Inflammatory macrophage (primary cell): ENCODE results near the gene CADPS.

Source experiments
- DNase-seq, 2 donors: peaks; one replicate each; pipeline ENCODE4 v3.0.0-alpha.2; 2020 to 2022
- total RNA-seq, 18 experiments: gene quantifications; one replicate each; lab custom pipeline; 2026; ENCODE audit warnings: mixed read lengths in 6 of 18, inconsistent platforms in 2 of 18; lab: John Stamatoyannopoulos, UW

The CADPS gene
- 0 to 0.43 (median 0.06) reads per million in 18 experiments for total RNA-seq

DNA sequence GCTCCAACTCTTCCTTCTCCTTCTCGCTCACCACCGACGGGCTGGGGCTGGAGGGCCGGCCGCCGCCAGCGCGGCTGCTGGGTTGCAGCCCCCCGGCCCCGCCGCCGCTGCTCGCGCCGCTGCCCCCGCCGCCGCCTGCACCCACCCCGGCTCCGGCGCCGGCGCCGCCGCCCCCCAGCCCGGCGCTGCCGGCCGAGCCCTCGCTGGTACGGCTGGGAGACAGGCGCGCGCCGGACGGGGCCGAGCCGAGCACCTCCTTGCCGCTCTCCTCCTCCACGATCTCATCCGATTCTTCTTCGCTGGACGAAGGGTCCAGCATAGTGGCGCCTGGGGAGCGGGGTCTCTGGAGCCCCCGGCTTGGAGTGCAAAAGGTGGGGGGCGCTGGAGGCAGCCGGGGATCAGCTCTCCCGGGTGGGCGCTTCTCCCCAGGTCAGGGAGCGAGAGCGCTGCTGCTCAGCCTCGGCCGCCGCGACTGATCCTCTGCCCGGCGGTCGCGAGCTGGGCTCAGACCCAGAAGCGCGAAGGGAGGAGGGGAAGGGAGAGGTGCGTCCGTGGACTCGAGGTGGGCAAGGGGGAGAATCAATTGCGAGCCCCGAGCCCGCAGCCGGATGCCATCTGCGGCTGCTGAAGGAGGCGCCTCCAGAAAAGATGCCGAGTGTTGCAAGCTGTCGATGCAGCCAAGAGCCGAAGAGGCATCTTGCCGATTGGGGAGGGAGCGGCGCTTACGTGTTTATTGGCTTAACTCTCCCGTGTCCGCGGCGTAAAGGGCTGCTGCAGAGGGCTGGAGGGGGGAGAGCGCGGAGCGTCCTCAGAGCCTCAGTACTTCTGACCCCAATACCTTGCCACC is at the start of gene CADPS:
TSS of gene CADPS (minus strand) at position 706 of the 847 bp plus-strand sequence. CDS start at position 319, 387 bp downstream.
- DNase-seq = no peak

DNA sequence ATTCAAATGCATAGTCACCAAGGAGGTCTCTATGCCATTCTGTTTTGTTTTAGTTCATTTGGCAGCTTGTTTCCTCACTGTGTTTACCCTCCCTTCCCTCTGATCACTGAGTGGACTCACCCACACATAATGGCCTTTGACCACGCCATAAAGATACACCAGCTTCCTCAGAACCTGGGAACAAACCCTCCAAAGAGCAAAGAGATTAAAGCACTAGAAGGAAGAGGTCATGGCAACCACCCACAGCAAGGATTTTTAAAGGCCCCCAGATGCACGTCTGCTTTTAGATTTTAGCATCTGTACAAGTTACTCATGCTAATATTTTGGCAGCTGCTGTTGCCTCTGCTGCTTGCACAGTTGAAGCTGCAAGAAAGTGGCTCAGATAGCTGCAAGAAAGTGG is 47.9 kb upstream of the CADPS start:
- DNase-seq = no peak

- DNase-seq = no peak
Measured at GRCh38 chr3:62922326-62922725, 47.1 kb upstream of the CADPS start.

DNA sequence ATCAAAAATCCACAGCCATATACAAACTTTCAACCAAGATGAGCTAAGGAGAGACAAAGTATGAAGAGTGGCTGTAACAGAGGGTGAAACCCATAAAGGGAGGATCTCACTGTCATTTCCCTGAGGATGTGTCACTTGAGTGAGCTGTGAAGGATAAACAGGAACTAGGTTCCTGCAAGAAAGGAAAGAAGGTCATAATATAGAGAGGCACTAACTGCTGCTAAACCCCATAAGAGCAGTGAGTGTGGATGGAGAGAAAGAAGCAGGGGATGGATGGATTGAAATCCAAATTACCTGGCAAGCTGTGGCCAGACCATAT is 45.2 kb upstream of the CADPS start:
- DNase-seq = no peak

- no peak for DNase-seq
Measured at GRCh38 chr3:62919784-62920465, 44.7 kb upstream of the CADPS start.

DNA sequence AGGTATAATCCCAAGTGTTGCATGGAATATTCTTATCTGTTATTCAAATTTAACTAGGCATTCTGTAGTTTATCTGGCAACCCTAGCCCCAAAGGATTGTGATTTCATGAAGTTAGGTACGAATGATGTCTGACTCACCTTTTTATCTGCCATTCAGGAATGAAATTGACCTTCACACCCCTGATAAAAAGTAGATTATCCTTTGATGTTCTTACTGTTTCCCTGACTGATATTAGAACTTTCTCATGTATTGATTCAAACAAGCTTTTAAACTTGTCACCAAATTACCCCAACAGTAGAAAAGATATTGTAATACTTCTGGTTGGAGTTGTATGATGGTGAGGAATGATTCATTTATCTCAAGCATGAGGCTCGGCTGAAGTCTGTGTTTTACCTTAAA is 43.6 kb upstream of the CADPS start:
- DNase-seq = no peak

GRCh38 chr3:62918131-62918530 is 42.9 kb upstream of the CADPS start:
- DNase-seq = no peak

DNA sequence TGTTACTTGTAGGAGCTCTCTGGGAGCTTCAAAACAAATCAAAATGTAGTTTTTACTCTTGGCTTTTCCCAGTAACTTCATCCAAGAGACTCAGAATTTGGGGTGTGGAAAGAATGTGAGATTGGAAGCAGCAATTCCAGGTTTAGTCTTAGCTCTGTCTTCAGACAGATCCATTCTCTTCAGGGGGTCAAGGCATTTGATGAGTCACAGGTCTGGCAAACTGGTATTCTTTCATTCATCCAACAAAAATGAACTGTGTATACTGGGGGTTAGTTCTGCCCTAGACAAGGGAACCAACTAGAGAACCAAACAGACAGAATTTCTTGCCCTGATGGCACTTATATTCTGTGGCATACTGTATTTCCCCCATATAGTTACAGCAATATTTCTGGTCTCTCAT is 36.3 kb upstream of the CADPS start:
- DNase-seq = no peak

DNA sequence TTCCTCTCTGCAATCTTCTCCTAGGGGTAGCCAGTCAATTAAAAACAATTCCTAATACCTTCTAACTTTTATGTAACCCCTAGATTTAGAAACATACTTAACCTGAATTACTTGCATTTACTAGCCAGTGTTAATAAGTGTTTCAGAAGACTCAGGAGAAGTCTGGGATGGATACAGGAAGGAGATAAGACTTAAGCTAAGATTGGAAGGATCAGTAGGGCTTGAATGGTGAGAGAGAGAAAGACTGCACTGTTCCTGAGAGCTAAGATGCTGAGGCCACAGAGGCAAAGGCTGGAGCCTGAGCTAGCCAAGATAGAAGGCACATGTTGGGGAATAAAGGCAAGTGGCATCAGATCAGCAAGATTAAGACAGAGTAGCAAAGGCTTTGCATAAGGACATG is 30.1 kb upstream of the CADPS start:
- DNase-seq = no peak

DNA sequence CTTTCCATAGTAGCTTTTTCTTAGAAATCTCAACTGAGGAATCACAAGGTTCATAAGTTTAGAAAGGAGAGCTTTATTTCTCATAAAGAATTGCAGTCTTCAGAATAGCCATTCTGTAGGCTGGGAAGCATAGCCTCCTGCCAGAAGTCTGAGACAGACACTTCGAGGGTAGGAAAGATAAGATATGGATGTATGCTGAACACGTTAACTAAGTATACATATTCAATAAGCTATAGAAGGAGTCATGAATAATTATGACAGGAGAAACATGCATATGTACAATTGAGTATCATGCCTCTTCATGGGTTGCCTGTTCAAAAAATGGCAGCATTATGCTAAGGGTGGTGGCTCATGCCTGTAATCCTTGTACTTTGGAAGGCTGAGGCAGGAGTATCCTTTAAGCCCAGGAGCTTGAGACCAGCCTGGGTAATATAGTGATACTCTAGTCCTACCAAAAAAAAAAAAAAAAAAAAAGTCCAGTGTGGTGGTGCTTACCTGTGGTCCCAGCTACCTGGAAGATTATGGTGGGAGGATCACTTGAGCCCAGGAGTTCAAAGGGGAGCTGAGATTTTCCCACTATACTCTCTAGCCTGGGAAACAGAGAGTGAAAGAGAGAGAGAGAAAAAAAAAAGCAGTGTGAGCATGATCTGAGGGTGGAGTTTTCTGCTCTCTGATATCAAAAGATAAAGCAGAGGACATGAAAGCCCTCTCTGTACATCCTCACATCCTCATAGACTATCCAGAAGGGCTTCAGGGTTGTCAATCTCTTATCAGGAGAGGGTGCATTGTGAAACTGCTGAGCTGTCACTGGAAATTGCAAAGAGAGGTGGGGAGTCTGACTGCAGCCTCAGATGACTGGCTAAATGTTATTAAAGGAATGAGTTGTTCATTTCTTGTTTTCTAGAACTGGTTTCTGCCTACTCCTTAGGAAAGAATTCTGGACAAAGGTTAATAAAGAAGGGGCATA is 23.6 kb upstream of the CADPS start:
- no peak for DNase-seq

- no peak for DNase-seq
Measured at GRCh38 chr3:62895901-62896300, 20.7 kb upstream of the CADPS start.

- no peak for DNase-seq
Measured at GRCh38 chr3:62892951-62893350, 17.7 kb upstream of the CADPS start.

DNA sequence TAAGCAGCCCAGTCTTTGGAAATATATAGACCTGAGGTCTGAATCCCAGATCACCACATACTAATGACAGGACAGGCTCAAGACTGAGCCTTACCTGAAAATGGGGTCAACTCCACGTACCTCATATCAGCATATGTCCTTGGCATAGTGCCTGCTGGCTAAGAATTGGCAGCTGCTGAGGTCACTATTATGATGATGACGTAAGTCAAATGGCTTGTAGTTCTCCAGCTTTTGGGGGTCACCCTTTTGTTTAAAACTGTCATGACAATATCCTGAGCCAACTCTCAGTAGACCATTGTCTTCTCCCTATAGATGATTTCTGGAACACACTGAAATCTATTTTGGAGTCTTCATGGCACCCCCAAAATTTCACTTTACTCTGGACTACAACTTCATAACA is 16.8 kb upstream of the CADPS start:
- DNase-seq = no peak

DNA sequence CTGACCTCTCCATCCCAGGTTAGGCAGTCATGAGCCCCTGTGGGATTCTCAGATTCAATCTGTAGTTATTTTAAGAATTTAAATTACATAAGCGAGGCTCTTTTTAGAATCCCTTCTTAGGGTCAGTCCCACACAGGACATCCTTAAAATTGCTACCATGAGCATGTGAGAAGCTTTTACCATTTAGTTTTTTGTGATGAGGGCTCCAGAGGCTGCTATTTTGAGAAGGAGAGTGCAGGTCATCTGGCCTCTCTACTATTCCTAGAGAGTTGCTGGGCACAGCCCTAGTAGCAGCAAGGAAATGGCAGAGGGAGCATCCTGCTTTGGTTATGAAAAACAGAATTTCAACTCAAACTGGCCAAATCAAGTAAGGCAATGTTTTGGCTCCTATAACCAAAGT is 13.6 kb upstream of the CADPS start:
- no peak for DNase-seq

GRCh38 chr3:62888180-62888579 is 13.0 kb upstream of the CADPS start:
- no peak for DNase-seq

- DNase-seq = no peak
Measured at GRCh38 chr3:62885136-62885535, 9.9 kb upstream of the CADPS start.

DNA sequence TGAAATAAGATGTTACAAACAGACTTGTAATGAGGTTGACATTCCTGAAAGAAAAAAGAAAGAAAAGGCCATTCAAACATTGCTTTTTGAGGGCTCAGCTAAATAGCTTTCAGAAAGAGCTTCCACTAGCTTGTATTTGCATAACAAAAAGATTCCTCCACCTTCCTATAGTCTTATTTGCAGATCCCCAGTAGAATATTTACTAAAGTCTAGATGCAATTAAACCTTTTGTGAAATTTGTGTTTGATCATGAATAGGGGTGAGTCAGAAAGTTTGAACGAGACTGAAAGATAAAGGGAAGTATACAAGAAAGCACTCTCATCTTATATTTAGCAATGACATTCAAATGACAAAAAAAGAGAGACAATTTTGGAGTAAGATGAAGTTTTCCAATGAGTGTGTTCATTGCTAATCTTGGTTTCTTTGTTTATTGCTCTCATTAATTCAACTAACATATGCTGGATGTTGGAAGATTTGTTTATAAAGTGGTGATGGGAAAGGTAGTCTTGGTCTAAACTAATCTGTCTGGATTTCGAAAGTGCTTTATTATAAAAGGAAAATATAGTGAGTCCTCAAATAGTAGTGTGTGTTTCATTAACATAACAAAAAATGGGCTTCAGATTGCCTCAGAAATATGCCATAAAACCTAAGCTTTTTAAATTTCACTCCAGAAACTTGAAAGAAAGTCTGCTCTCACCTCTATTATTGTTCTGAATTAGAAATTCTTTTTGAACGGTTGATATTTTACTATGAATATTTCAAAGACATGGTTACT is 9.1 kb upstream of the CADPS start:
- DNase-seq = no peak

DNA sequence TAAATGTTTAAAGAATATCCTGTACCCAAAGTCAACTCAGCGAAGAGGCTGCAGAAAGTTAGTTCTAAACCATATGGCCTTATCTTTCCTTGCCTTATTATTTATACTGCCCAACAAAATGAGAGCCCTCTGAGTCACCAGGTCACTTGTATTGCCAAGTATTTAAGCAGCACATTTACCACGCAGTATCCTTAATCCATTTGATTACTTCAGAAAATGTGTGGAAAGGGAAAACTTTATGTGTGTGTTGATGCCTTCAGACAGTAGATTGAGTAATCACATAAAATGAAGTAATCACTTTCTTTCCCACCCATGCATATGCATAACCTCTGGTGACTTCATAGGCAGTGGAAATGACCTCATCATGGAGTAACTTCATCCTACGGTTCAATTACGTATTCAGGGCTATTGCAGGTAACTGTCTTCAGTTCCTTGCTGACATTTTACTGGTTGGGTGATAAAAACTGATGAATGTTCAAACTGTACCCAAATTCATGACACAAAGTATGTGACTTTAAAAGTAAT is 7.5 kb upstream of the CADPS start:
- no peak for DNase-seq

GRCh38 chr3:62876064-62876463 is 848 bp upstream of the CADPS start:
- DNase-seq = no peak

GRCh38 chr3:62875558-62876002 is 364 bp upstream of the CADPS start:
- no peak for DNase-seq

- DNase-seq = no peak
Measured at GRCh38 chr3:62873761-62874710, 1.2 kb downstream of the CADPS start.
